Measurements from ENCODE around the gene ALDH3B2.
A peak's percentile ranks its signal among the peaks of the same experiment; 100 is the strongest.
"Not testable (repeated sequence)": the region's sequence is repeated elsewhere in the genome, so short reads cannot be mapped to it uniquely, and the experiment has no call there.

The ALDH3B2 gene

GRCh38 chr11:67694875-67695555, 20.6 kb upstream of the ALDH3B2 start:
- H3K27ac ChIP-seq: peak overlapping the region; percentile 8; the same call in 1 of the 2 replicates
- peak; percentile 19 for TF ChIP-seq CTCF (conservative IDR thresholded peaks at IDR 0.05)

GRCh38 chr11:67691149-67691548, 16.7 kb upstream of the ALDH3B2 start:
- TF ChIP-seq CTCF (conservative IDR thresholded peaks at IDR 0.05): peak; percentile 93

GRCh38 chr11:67689178-67689577, 14.8 kb upstream of the ALDH3B2 start:
- TF ChIP-seq CTCF (conservative IDR thresholded peaks at IDR 0.05): no peak
- H3K27ac ChIP-seq: no peak overlapping the region

More at GRCh38 chr11:67691149-67691548, 16.7 kb upstream of the ALDH3B2 start:
- H3K27ac ChIP-seq: no peak overlapping the region

GRCh38 chr11:67687986-67688385, 13.6 kb upstream of the ALDH3B2 start:
- no peak overlapping the region for H3K27ac ChIP-seq
- no peak for TF ChIP-seq CTCF (conservative IDR thresholded peaks at IDR 0.05)

- not testable (repeated sequence) for H3K27ac ChIP-seq
These were observed 11.4 kb upstream of the ALDH3B2 start for GRCh38 chr11:67685641-67686332.

GRCh38 chr11:67682126-67683034, 8.0 kb upstream of the ALDH3B2 start:
- H3K27ac ChIP-seq: peak overlapping the region; percentile 88

- TF ChIP-seq CTCF (conservative IDR thresholded peaks at IDR 0.05): no peak
- peak overlapping the region; percentile 88 for H3K27ac ChIP-seq
These were observed 6.5 kb upstream of the ALDH3B2 start for GRCh38 chr11:67680696-67681470.

All from VCaP (cell line).